Liver (tissue), 9 donors: ENCODE results near the gene MYO9B. TPM values are rescaled to one million over a fixed set of nuclear protein-coding genes. Genes with fewer than 3 reads are reported as not detected.

Source experiments
- DNase-seq: peaks from one replicate; pipeline ENCODE4 v3.0.0-alpha.2; 2017; ENCODE audit warnings: low spot score
- H3K27ac ChIP-seq, 2 donors: one replicate each; pipeline ENCODE4 v1.7.0; 2013; ENCODE audit warnings: inconsistent platforms in 2 of 2, low read length in 2 of 2, control low read depth in 1 of 2, low read depth in 1 of 2, mild to moderate bottlenecking in 1 of 2
- H3K27me3 ChIP-seq, 4 donors: one replicate each; pipeline versions ENCODE4 v1.6.1 to v1.7.0; 2013; ENCODE audit warnings: low read length in 3 of 4, inconsistent platforms in 1 of 4, mild to moderate bottlenecking in 1 of 4, moderate library complexity in 1 of 4; ENCODE audit not compliant: control insufficient read depth in 4 of 4, insufficient read depth in 4 of 4
- H3K36me3 ChIP-seq, 4 donors: one replicate each; pipeline versions ENCODE4 v1.6.1 to v1.7.0; 2013; ENCODE audit warnings: low read length in 3 of 4, mild to moderate bottlenecking in 3 of 4, low read depth in 1 of 4, moderate library complexity in 1 of 4; ENCODE audit not compliant: control insufficient read depth in 4 of 4, insufficient read depth in 3 of 4
- H3K4me1 ChIP-seq, 4 donors: one replicate each; pipeline versions ENCODE4 v1.6.1 to v1.7.0; 2013; ENCODE audit warnings: low read length in 3 of 4, mild to moderate bottlenecking in 3 of 4, moderate library complexity in 1 of 4; ENCODE audit not compliant: control insufficient read depth in 4 of 4, insufficient read depth in 4 of 4
- H3K4me3 ChIP-seq, 3 donors: one replicate each; pipeline versions ENCODE4 v1.6.1 to v1.7.0; 2013; ENCODE audit warnings: low read length in 3 of 3, control low read depth in 1 of 3, low read depth in 1 of 3, mild to moderate bottlenecking in 1 of 3
- H3K9ac ChIP-seq, 2 donors: one replicate each; pipeline ENCODE4 v1.7.0; 2013; ENCODE audit warnings: low read length in 2 of 2, mild to moderate bottlenecking in 2 of 2, moderate library complexity in 2 of 2, control low read depth in 1 of 2, low read depth in 1 of 2
- H3K9me3 ChIP-seq, 4 donors: one replicate each; pipeline versions ENCODE4 v1.6.1 to v1.7.0; 2013; ENCODE audit warnings: low read length in 3 of 4; ENCODE audit not compliant: control insufficient read depth in 4 of 4
- ATF3 ChIP-seq: IDR thresholded peaks from 2 replicates; pipeline ENCODE4 v1.6.1; 2016; ENCODE audit warnings: antibody characterized with exemption
- CTCF ChIP-seq: fragments of 150-350 bp; IDR thresholded peaks from 2 replicates; pipeline ENCODE4 v1.5.1; 2017; ENCODE audit warnings: improper control_type of control experiment, low read depth, low read length; ENCODE audit not compliant: missing input control
- EGR1 ChIP-seq, 2 donors: IDR thresholded peaks; 2 replicates each; pipeline ENCODE4 v1.6.1; 2016 to 2018; ENCODE audit warnings: antibody characterized with exemption in 2 of 2, low read depth in 2 of 2
- FOXA1 ChIP-seq: IDR thresholded peaks from 2 replicates; pipeline ENCODE4 v1.6.1; 2016; ENCODE audit warnings: antibody characterized with exemption
- FOXA2 ChIP-seq: IDR thresholded peaks from 2 replicates; pipeline ENCODE4 v1.6.1; 2016; ENCODE audit warnings: antibody characterized with exemption
- GABPA ChIP-seq, 2 donors: IDR thresholded peaks in 1 of 2; conservative IDR thresholded peaks in 1 of 2; 2 replicates each; pipeline ENCODE4 v1.6.1; 2016; ENCODE audit warnings: antibody characterized with exemption in 2 of 2, mild to moderate bottlenecking in 1 of 2, moderate library complexity in 1 of 2
- HNF4A ChIP-seq, 2 donors: conservative IDR thresholded peaks; 2 replicates each; pipeline ENCODE4 v1.6.1; 2016; ENCODE audit warnings: antibody characterized with exemption in 2 of 2, mild to moderate bottlenecking in 2 of 2
- HNF4G ChIP-seq: IDR thresholded peaks from 2 replicates; pipeline ENCODE4 v1.6.1; 2016; ENCODE audit warnings: antibody characterized with exemption
- JUND ChIP-seq, 2 donors: IDR thresholded peaks; 2 replicates each; pipeline ENCODE4 v1.6.1; 2016; ENCODE audit warnings: antibody characterized with exemption in 2 of 2
- MAX ChIP-seq: IDR thresholded peaks from 2 replicates; pipeline ENCODE4 v1.6.1; 2016; ENCODE audit warnings: antibody characterized with exemption
- NR2F2 ChIP-seq: IDR thresholded peaks from 2 replicates; pipeline ENCODE4 v1.6.1; 2016; ENCODE audit warnings: antibody characterized with exemption
- RAD21 ChIP-seq, 2 donors: IDR thresholded peaks; 2 replicates each; pipeline ENCODE4 v1.6.1; 2016; ENCODE audit warnings: antibody characterized with exemption in 2 of 2, mild to moderate bottlenecking in 2 of 2
- REST ChIP-seq: IDR thresholded peaks from 2 replicates; pipeline ENCODE4 v1.6.1; 2016; ENCODE audit warnings: antibody characterized with exemption, mild to moderate bottlenecking
- RXRA ChIP-seq, 2 donors: IDR thresholded peaks; 2 replicates each; pipeline ENCODE4 v1.6.1; 2017 to 2018; ENCODE audit warnings: antibody characterized with exemption in 2 of 2, mild to moderate bottlenecking in 1 of 2
- SP1 ChIP-seq: IDR thresholded peaks from 2 replicates; pipeline ENCODE4 v1.6.1; 2018; ENCODE audit warnings: antibody characterized with exemption, mild to moderate bottlenecking
- TAF1 ChIP-seq: conservative IDR thresholded peaks from 2 replicates; pipeline ENCODE4 v1.6.1; 2016; ENCODE audit warnings: antibody characterized with exemption, mild to moderate bottlenecking
- YY1 ChIP-seq: IDR thresholded peaks from 2 replicates; pipeline ENCODE4 v1.6.1; 2016; ENCODE audit warnings: antibody characterized with exemption, mild to moderate bottlenecking
- ZBTB33 ChIP-seq: IDR thresholded peaks from 2 replicates; pipeline ENCODE4 v1.6.1; 2016; ENCODE audit warnings: antibody characterized with exemption
- WGBS: extraction: QIAGEN DNeasy Blood & Tissue Kit; methylation state at CpG from one replicate; pipeline ENCODE4 v1.1.7; 2013; 5-methylcytosine and 5-hydroxymethylcytosine counted together
- polyA plus RNA-seq, 2 donors: library from polyadenylated mRNA; stranded (reverse) in 1 of 2; unstranded in 1 of 2; fragments of 200-250 nt in 1 of 2; fragments of >200 nt in 1 of 2; fragmentation: Nextera tagmentation in 1 of 2; extraction: Ambion mirVana in 1 of 2; gene quantifications; one replicate each; pipeline versions ENCODE4 v1.2.1 to v1.2.3, GENCODE V29; 2013 to 2015
- total RNA-seq, 2 donors: library from RNA; depleted of rRNA; stranded (reverse); fragments of >200 nt; gene quantifications; one replicate each; pipeline ENCODE4 v1.2.3, GENCODE V29; 2014
- donor health status: healthy.
- donor health status: healthy.
- donor health status: healthy.
- donor health status: healthy.
- donor health status: healthy.

The MYO9B gene
- total and polyA plus RNA-seq, 4 donors: 9.1 to 32.5 (median 21.0) TPM

GRCh38 chr19:17237747-17238706, 162.4 kb downstream of the MYO9B start:
- H3K9ac ChIP-seq: no peak overlapping the region
- no peaks in the 10 kb centered on the region for H3K27me3 ChIP-seq
- peaks cover 31 to 77% (median 62%) of the 10 kb centered on the region in 4 donors for H3K4me1 ChIP-seq
- DNase-seq: no peak
- H3K36me3 ChIP-seq: peaks cover 2 to 9% (median 7%) of the 10 kb centered on the region in 4 donors
- no peak for TF ChIP-seq HNF4G
- no peak for TF ChIP-seq HNF4A (conservative IDR thresholded peaks at IDR 0.05)
- TF ChIP-seq TAF1: no peak
- no peak for TF ChIP-seq SP1
- TF ChIP-seq CTCF: no peak
- no peak for TF ChIP-seq ZBTB33
- no peak for TF ChIP-seq GABPA (IDR thresholded peaks at IDR 0.05 in 1 of 2, conservative IDR thresholded peaks at IDR 0.05 in 1 of 2)
- TF ChIP-seq NR2F2: no peak
- TF ChIP-seq ATF3: no peak
- TF ChIP-seq JUND (IDR thresholded peaks at IDR 0.05): no peak
- TF ChIP-seq MAX: no peak
- no peak for TF ChIP-seq REST
- no peak for TF ChIP-seq FOXA2
- no peak for TF ChIP-seq YY1
- TF ChIP-seq RAD21 (IDR thresholded peaks at IDR 0.05): no peak
- no peak for TF ChIP-seq EGR1 (IDR thresholded peaks at IDR 0.05; ENCODE audit: low read depth in 2 of 2)
- no peak for TF ChIP-seq FOXA1
- no peak for TF ChIP-seq RXRA (IDR thresholded peaks at IDR 0.05)
- no peak overlapping the region for H3K4me3 ChIP-seq
- H3K27ac ChIP-seq: no peak overlapping the region
- 87% methylated on average over 13 of the region's 13 CpGs for WGBS
- H3K9me3 ChIP-seq: no peaks in the 10 kb centered on the region
